ENCODE data around the gene PPP1R13L.
"Not testable (repeated sequence)": the region's sequence is repeated elsewhere in the genome, so short reads cannot be mapped to it uniquely, and the experiment has no call there.

DNA sequence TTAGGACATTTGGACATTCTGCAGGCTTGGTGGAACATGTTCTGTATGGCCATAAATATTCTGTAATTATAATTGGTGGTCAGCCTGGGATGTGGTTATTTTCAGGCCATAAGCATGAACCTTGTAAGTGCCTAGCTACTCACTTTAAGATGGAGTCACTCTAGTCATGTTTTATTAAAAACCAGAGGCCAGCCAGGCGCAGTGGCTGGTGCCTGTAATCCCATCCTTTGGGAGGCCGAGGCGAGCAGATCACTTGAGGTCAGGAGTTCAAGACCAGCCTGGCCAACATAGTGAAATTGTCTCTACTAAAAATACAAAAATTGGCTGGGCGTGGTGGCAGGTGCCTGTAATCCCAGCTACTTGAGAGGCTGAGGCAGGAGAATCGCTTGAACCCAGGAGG, 2.7 kb upstream of the PPP1R13L start:
- TF ChIP-seq, protein P1, sequence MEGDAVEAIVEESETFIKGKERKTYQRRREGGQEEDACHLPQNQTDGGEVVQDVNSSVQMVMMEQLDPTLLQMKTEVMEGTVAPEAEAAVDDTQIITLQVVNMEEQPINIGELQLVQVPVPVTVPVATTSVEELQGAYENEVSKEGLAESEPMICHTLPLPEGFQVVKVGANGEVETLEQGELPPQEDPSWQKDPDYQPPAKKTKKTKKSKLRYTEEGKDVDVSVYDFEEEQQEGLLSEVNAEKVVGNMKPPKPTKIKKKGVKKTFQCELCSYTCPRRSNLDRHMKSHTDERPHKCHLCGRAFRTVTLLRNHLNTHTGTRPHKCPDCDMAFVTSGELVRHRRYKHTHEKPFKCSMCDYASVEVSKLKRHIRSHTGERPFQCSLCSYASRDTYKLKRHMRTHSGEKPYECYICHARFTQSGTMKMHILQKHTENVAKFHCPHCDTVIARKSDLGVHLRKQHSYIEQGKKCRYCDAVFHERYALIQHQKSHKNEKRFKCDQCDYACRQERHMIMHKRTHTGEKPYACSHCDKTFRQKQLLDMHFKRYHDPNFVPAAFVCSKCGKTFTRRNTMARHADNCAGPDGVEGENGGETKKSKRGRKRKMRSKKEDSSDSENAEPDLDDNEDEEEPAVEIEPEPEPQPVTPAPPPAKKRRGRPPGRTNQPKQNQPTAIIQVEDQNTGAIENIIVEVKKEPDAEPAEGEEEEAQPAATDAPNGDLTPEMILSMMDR (tag by site-specific recombination; IDR thresholded peaks at IDR 0.05), result not testable (repeated sequence)
- TF ChIP-seq ZNF707 (tag by site-specific recombination; IDR thresholded peaks at IDR 0.05); ZNF239 (tag by site-specific recombination; IDR thresholded peaks at IDR 0.05); HOXA7 (CRISPR knock-in tag; IDR thresholded peaks at IDR 0.05; ENCODE audit: borderline replicate concordance); ZNF670 (tag by site-specific recombination; IDR thresholded peaks at IDR 0.05; ENCODE audit: low read depth); PRDM1 (tag by site-specific recombination; IDR thresholded peaks at IDR 0.05): not testable (repeated sequence)
- TF ChIP-seq, protein P2, sequence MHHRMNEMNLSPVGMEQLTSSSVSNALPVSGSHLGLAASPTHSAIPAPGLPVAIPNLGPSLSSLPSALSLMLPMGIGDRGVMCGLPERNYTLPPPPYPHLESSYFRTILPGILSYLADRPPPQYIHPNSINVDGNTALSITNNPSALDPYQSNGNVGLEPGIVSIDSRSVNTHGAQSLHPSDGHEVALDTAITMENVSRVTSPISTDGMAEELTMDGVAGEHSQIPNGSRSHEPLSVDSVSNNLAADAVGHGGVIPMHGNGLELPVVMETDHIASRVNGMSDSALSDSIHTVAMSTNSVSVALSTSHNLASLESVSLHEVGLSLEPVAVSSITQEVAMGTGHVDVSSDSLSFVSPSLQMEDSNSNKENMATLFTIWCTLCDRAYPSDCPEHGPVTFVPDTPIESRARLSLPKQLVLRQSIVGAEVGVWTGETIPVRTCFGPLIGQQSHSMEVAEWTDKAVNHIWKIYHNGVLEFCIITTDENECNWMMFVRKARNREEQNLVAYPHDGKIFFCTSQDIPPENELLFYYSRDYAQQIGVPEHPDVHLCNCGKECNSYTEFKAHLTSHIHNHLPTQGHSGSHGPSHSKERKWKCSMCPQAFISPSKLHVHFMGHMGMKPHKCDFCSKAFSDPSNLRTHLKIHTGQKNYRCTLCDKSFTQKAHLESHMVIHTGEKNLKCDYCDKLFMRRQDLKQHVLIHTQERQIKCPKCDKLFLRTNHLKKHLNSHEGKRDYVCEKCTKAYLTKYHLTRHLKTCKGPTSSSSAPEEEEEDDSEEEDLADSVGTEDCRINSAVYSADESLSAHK (tag by site-specific recombination; IDR thresholded peaks at IDR 0.05), result not testable (repeated sequence)

Measured in HEK293 (cell line).